GM10847 (cell line): ENCODE measurements around the gene GRID1.

Experiments used
- POLR2A ChIP-seq: IDR thresholded peaks from 2 replicates; pipeline ENCODE4 v1.6.1; 2011; ENCODE audit not compliant: insufficient read length; ENCODE audit errors: extremely low read depth

Gene GRID1

DNA sequence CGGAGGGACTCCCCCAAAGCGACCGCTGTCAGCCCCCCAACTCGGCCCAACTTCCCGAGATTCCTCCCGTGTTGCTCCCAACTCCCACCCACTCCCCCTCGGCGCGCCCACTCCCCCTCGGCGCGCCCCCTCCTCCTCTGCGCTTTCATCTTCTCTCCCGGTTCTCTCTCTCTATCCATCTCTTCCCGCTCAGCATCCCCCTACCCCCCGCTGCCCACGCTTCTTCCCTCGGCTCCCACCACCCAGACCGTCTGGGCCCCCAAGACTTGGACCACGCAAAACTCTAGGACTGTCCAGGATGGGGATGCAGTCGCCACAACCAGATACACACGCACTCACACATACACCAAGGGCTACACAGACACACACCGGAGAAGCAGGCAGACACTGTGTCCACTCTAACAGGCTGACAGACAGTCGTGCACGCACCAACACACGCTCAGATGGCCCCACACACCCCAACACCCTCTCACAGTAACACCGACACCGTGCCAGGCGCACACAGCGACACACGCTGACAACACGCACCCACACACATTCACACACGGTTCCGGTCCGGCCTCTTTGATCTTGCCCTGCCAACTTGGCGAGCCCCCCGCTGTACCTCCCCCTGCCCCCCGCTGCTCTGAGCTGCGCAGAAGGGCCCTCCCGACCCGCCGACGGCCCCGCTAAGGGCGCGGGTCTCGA, 1.1 kb downstream of the GRID1 start:
- no peak for TF ChIP-seq POLR2A

DNA sequence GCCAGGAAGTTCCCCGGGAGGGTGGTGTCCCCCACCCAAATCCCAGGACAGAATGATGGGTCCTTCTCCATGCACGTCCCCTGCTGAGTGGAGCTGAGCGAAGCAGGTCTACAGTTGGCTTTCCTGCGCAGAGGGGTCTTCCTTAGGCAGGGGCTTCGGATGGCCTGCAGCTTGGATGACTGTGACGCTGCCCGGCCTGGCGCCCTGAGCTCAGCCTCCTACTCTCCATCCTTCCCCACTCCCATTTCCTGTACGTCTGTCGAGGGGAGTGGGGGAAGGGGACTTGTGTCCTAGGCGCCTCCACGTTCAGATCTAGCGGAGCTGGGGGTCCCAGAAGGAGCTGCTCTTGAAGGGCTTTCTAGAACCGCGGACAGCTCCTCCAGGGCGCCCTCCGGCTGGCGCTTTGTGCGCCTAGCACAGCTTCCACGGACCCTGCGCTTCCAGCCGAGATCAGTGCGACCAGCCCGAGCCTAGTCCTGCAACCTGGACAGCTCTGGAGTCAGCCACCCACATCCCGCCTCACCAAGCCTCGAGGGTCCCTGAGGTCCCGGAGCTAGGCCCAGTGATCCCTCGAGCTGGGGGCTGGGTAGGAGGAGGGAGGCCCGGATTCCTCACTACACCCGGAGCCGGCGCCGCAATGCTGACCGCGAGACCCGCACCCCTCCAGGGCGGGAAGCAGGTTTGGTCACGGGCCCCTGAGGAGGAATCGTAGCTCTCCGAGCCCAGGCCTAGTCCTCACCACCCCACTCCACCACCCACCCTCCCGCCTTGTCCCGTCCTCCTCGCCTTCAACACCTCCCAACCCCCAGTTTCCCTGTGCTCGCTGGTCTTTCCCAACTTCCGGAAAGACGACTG, 1.9 kb downstream of the GRID1 start:
- no peak for TF ChIP-seq POLR2A

DNA sequence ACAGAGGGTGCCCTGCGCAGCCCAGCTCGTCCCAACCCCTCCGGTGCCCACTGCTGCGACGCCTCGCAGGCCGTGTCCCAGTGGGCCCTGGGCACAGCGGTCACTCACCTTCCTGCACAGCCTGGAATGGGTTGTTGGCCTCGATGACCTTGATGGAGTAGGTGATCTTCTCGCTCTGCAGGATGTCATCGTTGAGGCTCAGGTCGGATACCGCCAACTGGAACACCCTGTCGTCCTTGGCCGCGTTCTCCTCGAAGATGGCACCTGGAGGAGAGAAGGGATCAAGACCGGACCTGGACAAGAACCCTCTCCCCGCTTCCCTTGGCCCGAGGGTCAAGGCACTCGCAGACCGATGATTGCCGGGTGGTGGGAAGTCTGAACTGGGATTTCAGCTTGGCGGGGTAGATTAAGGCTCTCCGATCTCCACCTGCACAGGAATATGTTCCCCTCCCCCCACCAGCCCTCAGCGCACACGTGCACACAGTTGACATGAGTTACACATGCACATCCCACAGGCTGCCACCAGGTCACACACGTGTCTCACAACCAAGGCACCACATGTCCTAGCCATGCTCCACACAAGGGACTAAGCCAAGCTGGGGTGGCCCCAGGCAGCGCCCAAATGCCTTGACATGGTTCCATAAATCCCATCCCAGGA, 2.6 kb downstream of the GRID1 start:
- TF ChIP-seq POLR2A, result no peak

DNA sequence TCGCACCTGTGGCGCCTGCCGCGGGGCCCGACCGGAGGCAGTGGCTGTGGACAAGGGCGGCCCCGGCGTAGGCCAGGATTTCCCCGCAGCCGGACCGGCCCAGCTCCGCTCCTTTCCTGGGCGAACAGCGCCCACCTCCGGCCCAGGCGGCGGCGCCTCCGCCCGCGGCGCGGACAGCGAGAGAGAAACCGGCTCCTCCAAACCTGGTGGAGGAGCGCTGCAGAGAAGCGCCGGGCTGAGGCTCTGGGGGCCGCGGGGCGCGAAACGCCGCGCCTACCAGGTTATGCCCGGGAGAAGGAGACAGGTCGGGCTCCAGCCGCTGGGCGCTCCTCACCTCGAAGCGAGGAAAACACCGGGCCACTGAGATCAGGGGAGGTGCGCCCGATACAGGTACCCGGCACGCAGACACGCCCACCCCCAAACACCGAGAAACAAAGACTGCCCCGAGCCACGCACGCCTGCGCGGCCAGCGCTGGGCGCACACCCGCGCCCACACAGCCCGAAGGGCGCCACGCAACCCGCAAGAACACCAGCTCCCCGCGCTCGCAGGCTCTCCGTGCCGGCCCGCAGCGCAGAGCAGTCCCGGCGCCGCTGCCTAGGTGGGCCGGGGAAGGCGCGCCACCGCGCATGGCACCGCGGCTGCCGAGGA, 3.3 kb downstream of the GRID1 start:
- TF ChIP-seq POLR2A, result no peak

DNA sequence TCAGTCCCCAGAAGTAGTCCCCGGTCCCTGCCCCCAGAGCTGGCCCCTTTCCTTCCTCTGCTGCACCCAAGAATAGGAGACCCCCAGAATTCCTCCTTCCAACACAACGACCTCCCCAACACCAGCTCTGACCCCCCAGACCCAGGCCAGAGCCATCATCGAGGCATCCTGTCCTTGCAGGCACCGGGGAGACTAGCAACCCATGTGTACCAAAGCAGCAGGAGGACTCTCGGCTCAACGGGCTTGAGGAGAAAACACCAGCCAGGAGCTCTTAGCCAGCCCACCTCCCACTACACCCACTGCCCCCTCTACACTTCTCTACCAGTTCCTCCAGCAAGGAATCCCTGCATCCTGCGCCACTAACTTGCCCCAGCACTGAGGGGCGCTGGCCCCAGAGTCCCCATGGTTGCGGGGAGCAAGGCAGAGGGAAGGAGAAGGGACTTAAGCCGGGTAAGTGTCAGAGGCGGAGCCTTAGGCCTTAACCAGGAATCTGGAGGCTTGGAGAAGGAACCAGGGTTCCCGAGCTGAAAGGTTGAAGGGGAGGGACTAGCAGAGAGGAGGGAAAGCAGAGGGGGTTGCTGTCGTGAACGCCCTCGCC, 3.9 kb downstream of the GRID1 start:
- no peak for TF ChIP-seq POLR2A

DNA sequence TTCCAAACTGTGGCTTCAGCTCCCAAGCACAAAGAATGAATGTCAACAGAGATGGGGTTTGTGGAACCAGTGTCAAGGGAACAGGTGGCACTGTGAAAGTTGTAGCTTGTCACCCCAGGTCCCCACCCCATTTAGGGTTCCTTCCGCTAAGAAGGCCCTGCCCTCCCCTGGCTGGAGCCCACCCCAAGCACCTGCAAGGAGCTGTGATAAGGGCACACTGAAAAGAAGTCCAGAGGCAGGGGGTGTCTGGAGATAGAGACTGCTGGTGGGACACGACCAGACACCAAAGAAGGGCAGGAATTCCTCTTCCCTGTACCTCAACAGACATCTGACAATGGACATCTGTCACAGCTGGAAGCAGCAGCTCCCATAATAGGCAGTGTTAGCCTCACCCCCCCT, 4.5 kb downstream of the GRID1 start:
- TF ChIP-seq POLR2A, result no peak

DNA sequence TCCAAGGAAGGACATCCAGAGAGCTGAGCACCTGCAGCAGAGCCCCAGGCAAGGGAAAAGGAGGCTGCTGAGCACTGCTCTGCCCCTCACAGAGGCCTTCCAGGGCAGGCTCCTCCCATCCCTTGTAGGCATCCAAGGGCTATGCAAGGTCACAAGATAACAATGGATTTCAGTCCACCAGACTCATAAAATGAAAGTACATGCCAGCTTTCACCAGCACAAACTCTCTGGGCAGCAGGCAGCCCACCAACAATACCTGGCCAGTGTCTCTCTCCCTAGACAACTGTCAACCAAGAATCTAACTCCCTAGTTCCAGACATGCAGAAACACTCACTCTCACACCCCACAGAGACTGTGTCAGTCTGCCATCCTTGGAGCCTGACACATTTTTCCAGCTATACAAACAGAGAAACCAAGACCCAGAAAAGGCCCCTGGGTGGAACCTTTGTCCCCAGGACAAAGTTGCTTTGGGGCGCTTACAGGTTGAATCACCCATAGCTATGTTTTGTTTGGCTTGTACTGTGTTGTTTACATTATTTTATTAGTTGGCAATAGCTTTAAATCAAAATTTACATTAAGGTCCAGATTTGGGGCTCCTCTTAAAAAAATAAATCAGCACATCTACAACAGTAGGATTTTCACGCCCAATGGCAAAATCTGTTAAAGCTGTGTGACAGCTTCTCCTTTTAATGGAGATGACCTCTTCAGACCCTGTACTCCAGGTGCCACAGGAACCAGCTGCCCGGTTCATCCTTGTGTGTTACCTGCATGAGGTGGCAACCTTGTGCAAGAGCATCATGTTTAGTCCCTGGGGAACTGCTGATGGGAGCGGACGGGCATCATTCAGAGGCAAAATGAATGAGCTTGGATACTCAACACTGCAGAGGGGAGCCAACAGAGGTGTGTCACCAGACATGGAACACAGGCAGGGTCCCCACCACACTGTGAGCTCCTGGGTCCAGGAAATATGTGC, 5.2 kb downstream of the GRID1 start:
- no peak for TF ChIP-seq POLR2A

DNA sequence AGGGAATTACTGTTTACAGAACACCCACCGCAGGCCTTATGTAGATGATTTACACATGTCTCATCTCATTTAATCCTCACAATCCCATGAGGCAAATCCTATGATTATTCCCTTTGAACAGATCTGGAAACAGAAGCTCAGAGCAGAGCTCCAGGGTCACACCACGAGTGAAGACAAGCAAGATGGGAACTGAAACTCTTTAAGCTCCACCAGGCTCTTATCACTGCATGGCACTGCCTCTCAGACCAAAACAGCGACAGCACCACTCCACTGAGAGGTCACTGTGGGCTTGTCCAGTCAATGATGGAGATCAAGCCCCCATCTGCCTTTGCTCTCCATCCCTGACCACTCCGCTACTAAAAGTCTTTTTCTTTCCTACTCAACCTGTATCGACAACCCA, 5.9 kb downstream of the GRID1 start:
- TF ChIP-seq POLR2A, result no peak

DNA sequence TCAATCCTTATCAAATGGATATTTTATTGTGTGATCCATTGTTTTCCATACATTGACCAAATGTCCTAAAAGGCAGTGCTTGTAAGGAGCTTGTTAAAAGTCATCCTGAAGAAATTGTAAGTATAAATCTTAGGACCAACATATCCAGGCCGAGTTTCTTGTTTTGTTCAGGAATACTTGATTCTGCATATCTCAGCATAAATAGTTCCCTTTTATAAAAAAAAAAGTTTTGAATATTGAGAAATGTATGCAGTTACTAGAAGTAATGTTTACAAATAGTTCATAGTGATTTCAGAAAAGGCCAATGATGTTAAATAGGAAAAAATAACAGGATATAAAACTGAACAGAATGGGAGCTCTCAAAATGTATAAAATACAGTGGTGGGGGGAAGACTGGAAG, 6.6 kb downstream of the GRID1 start:
- no peak for TF ChIP-seq POLR2A

DNA sequence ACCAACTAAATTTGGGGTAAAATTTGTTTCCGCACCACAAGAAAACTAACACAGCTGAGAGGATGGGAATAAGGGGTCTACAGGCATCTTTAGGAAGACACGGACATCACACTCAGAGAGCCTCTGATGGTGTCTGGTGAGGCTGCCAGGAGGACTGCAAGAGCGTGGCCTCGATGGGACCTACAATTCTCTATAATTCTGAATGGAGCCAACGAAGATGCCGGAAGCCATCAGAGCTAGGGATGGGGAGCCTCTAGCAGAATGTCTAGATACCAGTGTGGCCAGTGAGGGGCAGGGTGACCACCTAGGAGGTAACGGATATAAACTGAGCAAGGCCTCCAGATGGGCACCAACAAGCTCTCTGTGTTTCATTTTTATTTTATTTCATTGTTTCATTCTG, 7.5 kb downstream of the GRID1 start:
- no peak for TF ChIP-seq POLR2A

DNA sequence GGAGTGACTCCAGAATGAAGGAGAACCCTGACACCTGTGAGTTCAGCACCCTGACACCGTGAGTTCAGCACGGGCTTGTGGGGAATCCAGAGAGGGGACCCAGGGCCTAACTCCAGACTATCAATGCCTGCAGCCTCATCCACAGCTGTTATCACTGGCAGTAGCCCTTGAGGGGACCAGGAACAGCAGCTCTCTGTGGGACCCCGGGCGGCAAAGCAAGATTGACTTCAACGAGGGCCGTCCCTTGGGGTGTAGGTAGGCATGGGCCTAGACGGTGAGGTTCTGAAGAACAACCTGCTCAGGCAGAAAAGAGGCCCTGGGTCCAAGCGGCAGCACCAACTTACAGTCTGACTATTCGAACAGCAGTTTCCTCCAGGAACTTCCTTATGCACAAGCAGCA, 8.9 kb downstream of the GRID1 start:
- TF ChIP-seq POLR2A, result no peak

DNA sequence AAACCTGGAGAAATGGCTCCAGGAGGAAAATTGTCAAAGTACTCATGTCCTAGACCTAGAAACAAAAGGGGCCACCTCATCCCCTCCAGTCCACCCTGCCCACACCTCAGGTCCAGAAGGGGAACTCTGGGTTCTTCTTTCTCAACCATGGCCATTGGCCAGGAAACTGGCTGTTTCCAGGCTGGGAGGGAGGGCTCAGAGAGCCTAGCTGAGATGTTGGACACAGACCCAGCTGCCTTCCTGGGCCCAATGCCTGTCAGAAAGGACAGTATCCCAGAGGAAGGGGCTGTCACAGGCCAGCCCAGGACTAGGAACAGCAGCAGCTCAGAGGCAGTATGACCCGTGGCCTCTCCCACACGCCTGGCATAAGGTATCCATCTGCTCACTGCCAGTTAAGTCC, 9.6 kb downstream of the GRID1 start:
- TF ChIP-seq POLR2A, result no peak

DNA sequence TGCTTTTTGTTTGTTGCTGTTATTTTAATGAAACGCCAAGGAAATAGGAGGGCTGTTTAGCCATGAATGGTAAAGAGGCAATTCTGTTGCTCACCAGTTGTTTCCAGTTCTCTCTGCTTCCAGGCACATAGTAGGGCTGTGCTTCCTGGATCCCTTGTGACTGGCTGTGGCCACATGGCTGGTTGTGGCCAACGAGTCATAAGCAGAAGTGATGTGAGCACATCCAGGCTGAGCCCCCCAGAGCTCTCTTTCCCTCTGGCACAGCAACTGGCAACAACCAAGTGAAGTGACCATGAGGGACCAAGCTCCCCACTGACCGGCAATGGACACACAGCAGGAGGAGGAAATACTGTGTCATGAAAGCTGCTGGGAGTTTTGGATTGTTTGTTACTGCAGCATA, 10.3 kb downstream of the GRID1 start:
- no peak for TF ChIP-seq POLR2A

DNA sequence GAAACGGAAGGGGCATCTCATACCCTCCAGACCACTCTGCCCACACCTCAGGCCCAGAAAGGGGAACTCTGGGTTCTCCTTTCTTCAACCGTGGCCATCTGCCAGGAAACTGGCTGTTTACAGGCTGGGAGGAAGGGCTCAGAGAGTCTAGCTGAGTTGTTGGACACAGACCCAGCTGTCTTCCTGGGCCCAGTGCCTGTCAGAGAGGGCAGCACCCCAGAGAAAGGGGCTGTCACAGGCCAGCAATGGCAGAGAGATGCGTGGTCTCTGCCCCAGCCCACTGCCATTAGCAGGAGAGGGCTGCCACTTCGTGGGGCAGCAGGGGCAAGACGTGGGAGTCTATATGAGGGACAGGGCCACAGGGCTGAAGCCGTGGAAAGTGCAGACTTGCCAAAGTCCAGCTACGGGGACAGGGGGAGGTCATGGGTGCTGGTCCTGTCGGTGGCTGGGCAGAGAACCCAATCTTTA, 11.0 kb downstream of the GRID1 start:
- no peak for TF ChIP-seq POLR2A
